H9 (cell line): ENCODE data around the gene ENTPD6. TPM values are rescaled to one million over a fixed set of nuclear protein-coding genes. Genes with fewer than 3 reads are reported as not detected.

Experiments used
- DNase-seq: peaks from one replicate; pipeline ENCODE4 v3.0.0-alpha.2; 2017
- H2AFZ ChIP-seq: one replicate; pipeline ENCODE4 v1.6.1; 2013; ENCODE audit warnings: mild to moderate bottlenecking, low read length, control low read depth, moderate library complexity
- H2AK5ac ChIP-seq: 2 replicates; pipeline ENCODE4 v1.6.1; 2013; ENCODE audit warnings: low read length, control low read depth, mixed read lengths; ENCODE audit not compliant: insufficient read length
- H2BK120ac ChIP-seq: one replicate; pipeline ENCODE4 v1.6.1; 2013; ENCODE audit warnings: low read depth, mild to moderate bottlenecking, low read length, control low read depth, inconsistent platforms; ENCODE audit not compliant: poor library complexity, severe bottlenecking
- H2BK12ac ChIP-seq: 2 replicates; pipeline ENCODE4 v1.6.1; 2013; ENCODE audit warnings: low read length, control low read depth, mixed read lengths, low read depth; ENCODE audit not compliant: insufficient read length
- H2BK15ac ChIP-seq: 2 replicates; pipeline ENCODE4 v1.6.1; 2013; ENCODE audit warnings: low read depth, low read length, control low read depth
- H2BK20ac ChIP-seq: one replicate; pipeline ENCODE4 v1.6.1; 2013; ENCODE audit warnings: low read depth, mild to moderate bottlenecking, low read length, control low read depth, inconsistent platforms; ENCODE audit not compliant: poor library complexity, severe bottlenecking
- H2BK5ac ChIP-seq: 2 replicates; pipeline ENCODE4 v1.6.1; 2013; ENCODE audit warnings: low read length, control low read depth, mixed read lengths; ENCODE audit not compliant: insufficient read length
- H3K14ac ChIP-seq: 2 replicates; pipeline ENCODE4 v1.6.1; 2013; ENCODE audit warnings: low read length, control low read depth; ENCODE audit not compliant: insufficient read depth
- H3K18ac ChIP-seq: 2 replicates; pipeline ENCODE4 v1.6.1; 2013; ENCODE audit warnings: low read depth, mild to moderate bottlenecking, mixed read lengths, low read length, control low read depth; ENCODE audit not compliant: insufficient read length
- H3K23ac ChIP-seq: 2 replicates; pipeline ENCODE4 v1.6.1; 2013; ENCODE audit warnings: low read length, control low read depth, mixed read lengths, low read depth; ENCODE audit not compliant: insufficient read length
- H3K23me2 ChIP-seq: 2 replicates; pipeline ENCODE4 v1.6.1; 2013; ENCODE audit warnings: low read depth, mild to moderate bottlenecking, mixed read lengths, low read length, control low read depth; ENCODE audit not compliant: insufficient read length, poor library complexity, severe bottlenecking
- H3K27ac ChIP-seq: 2 replicates; pipeline ENCODE4 v1.5.1; 2013; ENCODE audit warnings: low read length, control low read depth, mixed read lengths, low read depth; ENCODE audit not compliant: insufficient read length
- H3K27me3 ChIP-seq: 2 replicates; pipeline ENCODE4 v1.6.1; 2013; ENCODE audit warnings: low read length, control low read depth, inconsistent platforms; ENCODE audit not compliant: insufficient read depth
- H3K4ac ChIP-seq: 2 replicates; pipeline ENCODE4 v1.6.1; 2013; ENCODE audit warnings: low read depth, mild to moderate bottlenecking, control low read depth, inconsistent platforms, low read length, moderate library complexity
- H3K4me1 ChIP-seq: 2 replicates; pipeline ENCODE4 v1.6.1; 2013; ENCODE audit warnings: low read length, control low read depth, inconsistent platforms; ENCODE audit not compliant: insufficient read depth
- H3K4me2 ChIP-seq: 2 replicates; pipeline ENCODE4 v1.6.1; 2013; ENCODE audit warnings: low read length, control low read depth, mixed read lengths; ENCODE audit not compliant: insufficient read length, insufficient read depth
- H3K56ac ChIP-seq: 2 replicates; pipeline ENCODE4 v1.6.1; 2013; ENCODE audit warnings: low read depth, mild to moderate bottlenecking, mixed read lengths, low read length, control low read depth; ENCODE audit not compliant: insufficient read length
- H3K79me1 ChIP-seq: 2 replicates; pipeline ENCODE4 v1.6.1; 2013; ENCODE audit warnings: low read depth, mild to moderate bottlenecking, moderate library complexity, low read length, control low read depth, inconsistent platforms; ENCODE audit not compliant: insufficient read depth, poor library complexity, severe bottlenecking
- H3K79me2 ChIP-seq: 2 replicates; pipeline ENCODE4 v1.6.1; 2013; ENCODE audit warnings: low read length, control low read depth, inconsistent platforms; ENCODE audit not compliant: insufficient read depth
- H3K9ac ChIP-seq: 2 replicates; pipeline ENCODE4 v1.6.1; 2013; ENCODE audit warnings: low read length, control low read depth, mixed read lengths; ENCODE audit not compliant: insufficient read length; ENCODE audit errors: extremely low read depth
- H3K9me3 ChIP-seq: one replicate; pipeline ENCODE4 v1.6.1; 2013; ENCODE audit warnings: low read depth, low read length, inconsistent platforms; ENCODE audit not compliant: control insufficient read depth
- H3T11ph ChIP-seq: one replicate; pipeline ENCODE4 v1.6.1; 2013; ENCODE audit warnings: mild to moderate bottlenecking, low read length, control low read depth, inconsistent platforms
- H4K20me1 ChIP-seq: one replicate; pipeline ENCODE4 v1.6.1; 2013; ENCODE audit not compliant: control insufficient read depth, insufficient read length, insufficient read depth
- H4K5ac ChIP-seq: 2 replicates; pipeline ENCODE4 v1.6.1; 2013; ENCODE audit warnings: low read depth, mild to moderate bottlenecking, mixed read lengths, low read length, control low read depth; ENCODE audit not compliant: insufficient read length
- H4K8ac ChIP-seq: replicated peaks from 2 replicates; pipeline ENCODE4 v1.6.1; 2013; ENCODE audit warnings: low read length, control low read depth, mixed read lengths, low read depth; ENCODE audit not compliant: insufficient read length
- H4K91ac ChIP-seq: 2 replicates; pipeline ENCODE4 v1.6.1; 2013; ENCODE audit warnings: low read depth, mild to moderate bottlenecking, moderate library complexity, mixed read lengths, low read length, control low read depth; ENCODE audit not compliant: insufficient read length
- H3K27ac Mint-ChIP-seq, 3 experiments: 2 replicates in 2 of 3; 3 replicates in 1 of 3; pipeline ENCODE4 v1.8.0; 2020 to 2021; ENCODE audit warnings: mixed read lengths in 3 of 3, mild to moderate bottlenecking in 1 of 3, moderate library complexity in 1 of 3
- H3K27me3 Mint-ChIP-seq: 2 replicates; pipeline ENCODE4 v1.8.0; 2021; ENCODE audit warnings: low read depth, mild to moderate bottlenecking, moderate library complexity, mixed read lengths
- H3K36me3 Mint-ChIP-seq, 3 experiments: 2 replicates in 2 of 3; 3 replicates in 1 of 3; pipeline ENCODE4 v1.8.0; 2020 to 2021; ENCODE audit warnings: low read depth in 3 of 3, mixed read lengths in 3 of 3; ENCODE audit not compliant: insufficient read depth in 1 of 3
- H3K4me1 Mint-ChIP-seq, 2 experiments: 2 replicates each; pipeline ENCODE4 v1.8.0; 2020; ENCODE audit warnings: mixed read lengths in 2 of 2
- H3K4me3 Mint-ChIP-seq, 2 experiments: 2 replicates in 1 of 2; 3 replicates in 1 of 2; pipeline ENCODE4 v1.8.0; 2020 to 2021; ENCODE audit warnings: mild to moderate bottlenecking in 2 of 2, mixed read lengths in 2 of 2, moderate library complexity in 1 of 2
- H3K9me3 Mint-ChIP-seq, 2 experiments: 2 replicates in 1 of 2; 3 replicates in 1 of 2; pipeline ENCODE4 v1.8.0; 2020; ENCODE audit warnings: mild to moderate bottlenecking in 2 of 2, mixed read lengths in 2 of 2, moderate library complexity in 1 of 2
- CTCF ChIP-seq: fragments of 200-600 bp; sonication (generic); conservative IDR thresholded peaks from 3 replicates; pipeline ENCODE4 v1.8.0; 2021; ENCODE audit warnings: antibody characterized with exemption, mild to moderate bottlenecking
- WGBS: extraction: QIAGEN DNeasy Blood & Tissue Kit; methylation state at CpG from one replicate; pipeline ENCODE4 v1.1.7; 2013; ENCODE audit warnings: missing lambda C conversion rate, low lambda C conversion rate, mixed read lengths; ENCODE audit not compliant: insufficient read length; ENCODE audit errors: extremely low coverage; 5-methylcytosine and 5-hydroxymethylcytosine counted together
- total RNA-seq: library from RNA; stranded (reverse); gene quantifications from 2 replicates; pipeline ENCODE4 v1.2.1, GENCODE V29; 2021

Gene ENTPD6
- total RNA-seq, 1 experiment from 2014 or later = 57.4 TPM

GRCh38 chr20:25195962-25196785 lies 662 bp downstream of the ENTPD6 start:
- H3T11ph ChIP-seq = no peak overlapping the region
- no peak for TF ChIP-seq CTCF
- H3K4me1 ChIP-seq = no peaks in the 10 kb centered on the region; the same call in 1 of the 2 replicates
- peaks cover 12% of the 10 kb centered on the region for H3K23me2 ChIP-seq
- H3K27me3 Mint-ChIP-seq = peaks cover 6% of the 10 kb centered on the region
- H2AFZ ChIP-seq = no peak overlapping the region
- peaks cover 27% of the 10 kb centered on the region in 2 experiments for H3K4me1 Mint-ChIP-seq
- H3K4me3 Mint-ChIP-seq = peak overlapping the region; percentile 88 to 94
- H3K14ac ChIP-seq = 0 out of 2 replicates have a peak overlapping the region, but pooled peaks have one; percentile 4
- no peak overlapping the region for H4K91ac ChIP-seq
- H3K4me2 ChIP-seq = peak overlapping the region; percentile 78
- H3K23ac ChIP-seq = no peak overlapping the region
- peaks cover 0 to 3% of the 10 kb centered on the region in 2 experiments; a peak in 1 of 5 replicates for H3K9me3 Mint-ChIP-seq
- no peak overlapping the region for H3K9ac ChIP-seq
- peak; percentile 52 for DNase-seq
- WGBS = no CpG with 5 or more reads among the region's 39 CpGs
- H3K79me1 ChIP-seq = no peaks in the 10 kb centered on the region
- H2BK120ac ChIP-seq = no peak overlapping the region
- no peak overlapping the region for H3K56ac ChIP-seq
- no peak overlapping the region for H2AK5ac ChIP-seq
- H3K27ac Mint-ChIP-seq = peak overlapping the region in 2 of 3 experiments; percentile 9 to 90; a peak in 2 of 7 replicates
- H4K8ac ChIP-seq = no peak overlapping the region
- H2BK20ac ChIP-seq = no peak overlapping the region
- H4K5ac ChIP-seq = no peak overlapping the region
- no peak overlapping the region for H3K27ac ChIP-seq
- no peak overlapping the region for H3K18ac ChIP-seq
- no peak overlapping the region for H2BK5ac ChIP-seq
- H4K20me1 ChIP-seq = no peaks in the 10 kb centered on the region
- no peak overlapping the region for H2BK15ac ChIP-seq
- H2BK12ac ChIP-seq = no peak overlapping the region
- peaks cover 0 to 2% (median 0%) of the 10 kb centered on the region in 3 experiments; a peak in 2 of 7 replicates for H3K36me3 Mint-ChIP-seq
- H3K4ac ChIP-seq = no peak overlapping the region
- no peaks in the 10 kb centered on the region for H3K9me3 ChIP-seq
- no peaks in the 10 kb centered on the region for H3K27me3 ChIP-seq
- no peaks in the 10 kb centered on the region for H3K79me2 ChIP-seq
